HCT116 (cell line): ENCODE data around the gene VPS9D1. TPM values are rescaled to one million over a fixed set of nuclear protein-coding genes. Genes with fewer than 3 reads are reported as not detected.

ENCODE experiments used
- ATAC-seq: fragments of 200-7000 bp; cut with Tn5 transposase; 2 replicates; pipeline ENCODE4 v1.9.1; 2020; ENCODE audit warnings: mild to moderate bottlenecking, moderate library complexity
- BruUV-seq: library from RNA; stranded (reverse); fragments of 400-500 nt; replicated peaks from 2 replicates; lab custom pipeline; 2021; lab: Mats Ljungman, UMichigan
- CTCF ChIA-PET: fragments of 300-600 bp; sonication (Branson Sonifier 250); formaldehyde crosslinking; loops from one replicate; lab custom pipeline; 2021; ENCODE audit warnings: antibody characterized with exemption; lab: Charles Lee
- POLR2A ChIA-PET: fragments of 300-600, 350-600 bp; sonication (Branson Sonifier 250); formaldehyde crosslinking; loops from one replicate; lab custom pipeline; 2021; ENCODE audit warnings: antibody characterized with exemption; lab: Charles Lee
- RAD21 ChIA-PET, 2 experiments: fragments of 300-600 bp; sonication (Branson Sonifier 250); formaldehyde crosslinking; loops; one replicate each; lab custom pipeline; 2023; ENCODE audit warnings: low total read pairs in 2 of 2; ENCODE audit not compliant: uncharacterized antibody in 2 of 2, unreplicated experiment in 2 of 2, low non-redundant PET in 1 of 2; lab: Charles Lee
- DNase-seq: peaks from one replicate; pipeline ENCODE4 v3.0.0-alpha.2; 2010; ENCODE audit warnings: low read depth, low spot score
- H2AFZ ChIP-seq: fragments of 200-600 bp; shearing (Covaris generic), sonication (generic); 2 replicates; pipeline ENCODE4 v1.6.1; 2017; ENCODE audit warnings: low read depth, mixed run types, mixed read lengths, antibody characterized with exemption, low read length; ENCODE audit not compliant: poor library complexity, severe bottlenecking
- H3K27ac ChIP-seq: 2 replicates; pipeline ENCODE4 v1.5.1; 2012; ENCODE audit warnings: low read depth, low read length
- H3K27me3 ChIP-seq: fragments of 200-600 bp; sonication (generic); 2 replicates; pipeline ENCODE4 v1.6.1; 2016; ENCODE audit warnings: mixed run types, low read length, mixed read lengths; ENCODE audit not compliant: insufficient read depth
- H3K36me3 ChIP-seq, 2 experiments: fragments of 200-500 bp in 1 of 2; fragments of 200-600 bp in 1 of 2; sonication (Bioruptor generic) in 1 of 2; sonication (generic) in 1 of 2; 2 replicates each; pipeline versions ENCODE4 v1.5.1 to v1.6.1; 2014 to 2016; ENCODE audit warnings: low read length in 2 of 2, inconsistent platforms in 1 of 2, mixed read lengths in 1 of 2, mixed run types in 1 of 2; ENCODE audit not compliant: insufficient read depth in 2 of 2, control insufficient read depth in 1 of 2
- H3K4me1 ChIP-seq, 2 experiments: fragments of 200-600 bp in 1 of 2; sonication (generic) in 1 of 2; 2 replicates each; pipeline versions ENCODE4 v1.5.1 to v1.6.1; 2012 to 2017; ENCODE audit warnings: low read length in 2 of 2, inconsistent platforms in 1 of 2, mild to moderate bottlenecking in 1 of 2, mixed read lengths in 1 of 2, mixed run types in 1 of 2, moderate library complexity in 1 of 2; ENCODE audit not compliant: insufficient read depth in 2 of 2, control insufficient read depth in 1 of 2
- H3K4me2 ChIP-seq: fragments of 200-600 bp; sonication (generic); 2 replicates; pipeline ENCODE4 v1.6.1; 2017; ENCODE audit warnings: mixed run types, low read length, mixed read lengths
- H3K4me3 ChIP-seq, 2 experiments: fragments of 200-600 bp in 1 of 2; sonication (generic) in 1 of 2; replicated peaks in 1 of 2; 2 replicates each; pipeline ENCODE4 v1.5.1; 2011 to 2016; ENCODE audit warnings: low read length in 2 of 2, control low read depth in 1 of 2, low read depth in 1 of 2, mild to moderate bottlenecking in 1 of 2, mixed read lengths in 1 of 2, mixed run types in 1 of 2
- H3K79me2 ChIP-seq: fragments of 200-600 bp; sonication (generic); 2 replicates; pipeline ENCODE4 v1.6.1; 2017; ENCODE audit warnings: mild to moderate bottlenecking, mixed run types, low read length, moderate library complexity, mixed read lengths; ENCODE audit not compliant: insufficient read depth
- H3K9ac ChIP-seq: fragments of 200-600 bp; sonication (generic); 2 replicates; pipeline ENCODE4 v1.6.1; 2016; ENCODE audit warnings: low read length, mixed read lengths
- H3K9me2 ChIP-seq: fragments of 200-600 bp; sonication (generic), shearing (Covaris generic); 2 replicates; pipeline ENCODE4 v1.6.1; 2017; ENCODE audit warnings: mixed run types, mild to moderate bottlenecking, moderate library complexity; ENCODE audit not compliant: insufficient read depth
- H3K9me3 ChIP-seq, 2 experiments: fragments of 200-500 bp in 1 of 2; fragments of 200-600 bp in 1 of 2; sonication (Bioruptor generic) in 1 of 2; sonication (generic) in 1 of 2; 2 replicates each; pipeline ENCODE4 v1.6.1; 2014 to 2017; ENCODE audit warnings: low read length in 2 of 2, mixed read lengths in 2 of 2, inconsistent platforms in 1 of 2, low read depth in 1 of 2, mild to moderate bottlenecking in 1 of 2, mixed run types in 1 of 2, moderate library complexity in 1 of 2; ENCODE audit not compliant: control insufficient read depth in 1 of 2, insufficient read depth in 1 of 2
- H4K20me1 ChIP-seq: fragments of 200-600 bp; sonication (generic), shearing (Covaris generic); 2 replicates; pipeline ENCODE4 v1.6.1; 2017; ENCODE audit warnings: mixed run types, mild to moderate bottlenecking, moderate library complexity; ENCODE audit not compliant: insufficient read depth
- ATF3 ChIP-seq: IDR thresholded peaks from 2 replicates; pipeline ENCODE4 v1.6.1; 2012
- CBX3 ChIP-seq: IDR thresholded peaks from 2 replicates; pipeline ENCODE4 v1.6.1; 2012; ENCODE audit warnings: low read depth
- ELF1 ChIP-seq: IDR thresholded peaks from 2 replicates; pipeline ENCODE4 v1.6.1; 2012; ENCODE audit warnings: low read depth, borderline replicate concordance
- EZH2phosphoT487 ChIP-seq: fragments of 200-600 bp; IDR thresholded peaks from 2 replicates; pipeline ENCODE4 v1.6.1; 2018; ENCODE audit warnings: antibody characterized with exemption, borderline replicate concordance
- FOSL1 ChIP-seq: IDR thresholded peaks from 2 replicates; pipeline ENCODE4 v1.6.1; 2012; ENCODE audit warnings: low read depth
- JUND ChIP-seq: IDR thresholded peaks from 2 replicates; pipeline ENCODE4 v1.6.1; 2012
- POLR2AphosphoS5 ChIP-seq: IDR thresholded peaks from 2 replicates; pipeline ENCODE4 v1.6.1; 2011; ENCODE audit warnings: mild to moderate bottlenecking, low read depth, low read length, moderate library complexity
- SIN3A ChIP-seq: IDR thresholded peaks from 2 replicates; pipeline ENCODE4 v1.6.1; 2012; ENCODE audit warnings: low read depth
- SP1 ChIP-seq: IDR thresholded peaks from 2 replicates; pipeline ENCODE4 v1.6.1; 2012; ENCODE audit warnings: low read depth
- TCF7L2 ChIP-seq: IDR thresholded peaks from 2 replicates; pipeline ENCODE4 v1.7.0; 2011; ENCODE audit warnings: borderline replicate concordance, inconsistent platforms; ENCODE audit not compliant: insufficient read depth, insufficient read length; ENCODE audit errors: extremely low read depth
- YY1 ChIP-seq: IDR thresholded peaks from 2 replicates; pipeline ENCODE4 v1.6.1; 2011; ENCODE audit warnings: low read length, low read depth, moderate library complexity, mild to moderate bottlenecking; ENCODE audit not compliant: insufficient replicate concordance; ENCODE audit errors: extremely low read depth
- ZFX ChIP-seq: fragments of 450-650 bp; IDR thresholded peaks from 2 replicates; pipeline ENCODE4 v1.6.1; 2017
- ZNF274 ChIP-seq: fragments of 200-500 bp; sonication (Bioruptor generic); IDR thresholded peaks from 2 replicates; pipeline ENCODE4 v1.6.1; 2014; ENCODE audit warnings: mild to moderate bottlenecking, low read depth, low read length, inconsistent platforms
- intact Hi-C: fragments of 100-400 bp; cut with micrococcal nuclease; formaldehyde crosslinking; loops from 2 replicates; pipeline ENCODE4 v1.10.0; 2022
- total RNA-seq: library from RNA; stranded (reverse); gene quantifications from one replicate; pipeline ENCODE4 v1.2.1, GENCODE V29; 2021; ENCODE audit not compliant: unreplicated experiment

The VPS9D1 gene
- total RNA-seq, 1 experiment from 2014 or later = 4.2 TPM

- H3K27me3 ChIP-seq = no peaks in the 10 kb centered on the region
- ChIA-PET CTCF (interaction anchor here (0.6 to 1.1 kb wide), 2 partner anchors 12 to 203 kb away, joined by 3 read pairs; no protein-coding TSS in a partner anchor), POLR2A (no interaction called here), RAD21 (no interaction called here)
- no peak overlapping the region for H2AFZ ChIP-seq
- H3K9me2 ChIP-seq = no peaks in the 10 kb centered on the region
- peaks cover 15% of the 10 kb centered on the region for H3K79me2 ChIP-seq
- no peak overlapping the region for H3K4me3 ChIP-seq
- intact Hi-C loops = no loop called here
- DNase-seq (no peak), ATAC-seq (no peak)
- BruUV-seq = no TSS peak
- H3K27ac ChIP-seq = no peak overlapping the region
- H3K4me2 ChIP-seq = no peak overlapping the region
- TF ChIP-seq JUND = no peak
- TF ChIP-seq EZH2phosphoT487 = no peak
- TF ChIP-seq POLR2AphosphoS5 = no peak
- TF ChIP-seq CBX3 = no peak
- TF ChIP-seq ATF3 = no peak
- TF ChIP-seq ELF1 = no peak
- TF ChIP-seq YY1 = no peak
- no peak for TF ChIP-seq TCF7L2
- TF ChIP-seq SIN3A = no peak
- no peak for TF ChIP-seq SP1
- TF ChIP-seq FOSL1 = no peak
- no peak for TF ChIP-seq ZNF274
- no peak for TF ChIP-seq ZFX
- H3K9ac ChIP-seq = no peak overlapping the region
- H4K20me1 ChIP-seq = peaks cover 3% of the 10 kb centered on the region; the same call in 1 of the 2 replicates
- H3K4me1 ChIP-seq = peaks cover 19 to 35% of the 10 kb centered on the region in 2 experiments
- H3K9me3 ChIP-seq = no peaks in the 10 kb centered on the region
- peaks cover under 1% of the 10 kb centered on the region in 2 experiments; a peak in 1 of 4 replicates for H3K36me3 ChIP-seq
Measured at GRCh38 chr16:89704281-89704680, 16.4 kb downstream of the VPS9D1 start.
